ENCODE results near the gene AP5Z1. TPM values are rescaled to one million over a fixed set of nuclear protein-coding genes. Genes with fewer than 3 reads are reported as not detected.
"Not testable (repeated sequence)": the region's sequence is repeated elsewhere in the genome, so short reads cannot be mapped to it uniquely, and the experiment has no call there.

The AP5Z1 gene
- total and polyA plus RNA-seq, 12 donors = 8.4 to 188 (median 49.5) TPM

GRCh38 chr7:4800926-4801838 is 25.8 kb downstream of the AP5Z1 start:
- DNase-seq = no peak
- WGBS, 4 donors = 85 to 91% (median 88%) methylated on average over 11 to 27 of the region's 27 CpGs
- no peaks in the 10 kb centered on the region for H3K4me1 ChIP-seq (replicated peaks in 1 of 2)
- TF ChIP-seq POLR2A (IDR thresholded peaks at IDR 0.05) (no peak), CTCF (IDR thresholded peaks at IDR 0.05) (no peak)
- H3K36me3 ChIP-seq (replicated peaks in 1 of 2) = no peaks in the 10 kb centered on the region
- intact Hi-C loops (cut with DNase I) = no loop called here
- no peaks in the 10 kb centered on the region for H3K9me3 ChIP-seq (replicated peaks in 1 of 3)
- no peak overlapping the region for H3K4me3 ChIP-seq
- H3K27me3 ChIP-seq = no peaks in the 10 kb centered on the region
- H3K27ac ChIP-seq = no peak overlapping the region

GRCh38 chr7:4801839-4802231 is 26.4 kb downstream of the AP5Z1 start:
- H3K27me3 ChIP-seq = no peaks in the 10 kb centered on the region
- no peak for TF ChIP-seq POLR2A (IDR thresholded peaks at IDR 0.05)
- no peak for TF ChIP-seq CTCF (IDR thresholded peaks at IDR 0.05)
- no peak overlapping the region for H3K27ac ChIP-seq
- intact Hi-C loops (cut with DNase I) = no loop called here
- DNase-seq = no peak
- 81 to 100% (median 85%) methylated on average over 3 to 18 of the region's 18 CpGs for WGBS, 4 donors
- no peak overlapping the region for H3K4me3 ChIP-seq
- no peaks in the 10 kb centered on the region for H3K4me1 ChIP-seq (replicated peaks in 1 of 2)
- H3K9me3 ChIP-seq (replicated peaks in 1 of 3) = no peaks in the 10 kb centered on the region
- H3K36me3 ChIP-seq (replicated peaks in 1 of 2) = no peaks in the 10 kb centered on the region

- DNase-seq; H3K4me1 ChIP-seq (replicated peaks in 1 of 2); H3K27me3 ChIP-seq; H3K36me3 ChIP-seq (replicated peaks in 1 of 2); H3K4me3 ChIP-seq; intact Hi-C loops (cut with DNase I); H3K27ac ChIP-seq; H3K9me3 ChIP-seq (replicated peaks in 1 of 3): not testable (repeated sequence)
- 80 to 86% methylated on average over 14 to 23 of the region's 23 CpGs; no CpG with 5 or more reads in 2 of the 4 donors for WGBS, 4 donors
Observed at GRCh38 chr7:4802577-4802976, 27.2 kb downstream of the AP5Z1 start.

GRCh38 chr7:4803397-4804241 is 28.2 kb downstream of the AP5Z1 start:
- no peak for DNase-seq
- no peaks in the 10 kb centered on the region for H3K27me3 ChIP-seq
- no peak for TF ChIP-seq CTCF (IDR thresholded peaks at IDR 0.05)
- no peak for TF ChIP-seq POLR2A (IDR thresholded peaks at IDR 0.05)
- H3K27ac ChIP-seq = no peak overlapping the region
- no peak overlapping the region for H3K4me3 ChIP-seq
- intact Hi-C loops (cut with DNase I) = no loop called here
- no peaks in the 10 kb centered on the region for H3K4me1 ChIP-seq (replicated peaks in 1 of 2)
- 75 to 81% (median 77%) methylated on average over 12 to 41 of the region's 41 CpGs for WGBS, 4 donors
- no peaks in the 10 kb centered on the region for H3K9me3 ChIP-seq (replicated peaks in 1 of 3)
- H3K36me3 ChIP-seq (replicated peaks in 1 of 2) = no peaks in the 10 kb centered on the region

Data from adrenal gland (tissue), 12 donors.